Measurements from ENCODE around the gene AMN1. TPM values are rescaled to one million over a fixed set of nuclear protein-coding genes. Genes with fewer than 3 reads are reported as not detected.
"Not testable (repeated sequence)": the region's sequence is repeated elsewhere in the genome, so short reads cannot be mapped to it uniquely, and the experiment has no call there.

The AMN1 gene
- total and polyA plus RNA-seq, 2 experiments from 2014 or later = 11.7 to 18.1 TPM

GRCh38 chr12:31740628-31741027, 11.8 kb upstream of the AMN1 start:
- Histone ChIP-seq H3K27ac (no peak overlapping the region), H3K36me3 (no peaks in the 10 kb centered on the region), H3K4me3 (no peak overlapping the region), H3K9me3 (ENCODE audit: low read depth) (no peaks in the 10 kb centered on the region), H3K27me3 (no peaks in the 10 kb centered on the region), H3K4me1 (ENCODE audit: low read depth) (no peaks in the 10 kb centered on the region)
- no peak for DNase-seq (ENCODE audit: low read depth in 1 of 2, low spot score in 1 of 2)
- TF ChIP-seq, protein P1, sequence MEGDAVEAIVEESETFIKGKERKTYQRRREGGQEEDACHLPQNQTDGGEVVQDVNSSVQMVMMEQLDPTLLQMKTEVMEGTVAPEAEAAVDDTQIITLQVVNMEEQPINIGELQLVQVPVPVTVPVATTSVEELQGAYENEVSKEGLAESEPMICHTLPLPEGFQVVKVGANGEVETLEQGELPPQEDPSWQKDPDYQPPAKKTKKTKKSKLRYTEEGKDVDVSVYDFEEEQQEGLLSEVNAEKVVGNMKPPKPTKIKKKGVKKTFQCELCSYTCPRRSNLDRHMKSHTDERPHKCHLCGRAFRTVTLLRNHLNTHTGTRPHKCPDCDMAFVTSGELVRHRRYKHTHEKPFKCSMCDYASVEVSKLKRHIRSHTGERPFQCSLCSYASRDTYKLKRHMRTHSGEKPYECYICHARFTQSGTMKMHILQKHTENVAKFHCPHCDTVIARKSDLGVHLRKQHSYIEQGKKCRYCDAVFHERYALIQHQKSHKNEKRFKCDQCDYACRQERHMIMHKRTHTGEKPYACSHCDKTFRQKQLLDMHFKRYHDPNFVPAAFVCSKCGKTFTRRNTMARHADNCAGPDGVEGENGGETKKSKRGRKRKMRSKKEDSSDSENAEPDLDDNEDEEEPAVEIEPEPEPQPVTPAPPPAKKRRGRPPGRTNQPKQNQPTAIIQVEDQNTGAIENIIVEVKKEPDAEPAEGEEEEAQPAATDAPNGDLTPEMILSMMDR (IDR thresholded peaks at IDR 0.05; ENCODE audit: low read depth, low read length) = no peak

DNA sequence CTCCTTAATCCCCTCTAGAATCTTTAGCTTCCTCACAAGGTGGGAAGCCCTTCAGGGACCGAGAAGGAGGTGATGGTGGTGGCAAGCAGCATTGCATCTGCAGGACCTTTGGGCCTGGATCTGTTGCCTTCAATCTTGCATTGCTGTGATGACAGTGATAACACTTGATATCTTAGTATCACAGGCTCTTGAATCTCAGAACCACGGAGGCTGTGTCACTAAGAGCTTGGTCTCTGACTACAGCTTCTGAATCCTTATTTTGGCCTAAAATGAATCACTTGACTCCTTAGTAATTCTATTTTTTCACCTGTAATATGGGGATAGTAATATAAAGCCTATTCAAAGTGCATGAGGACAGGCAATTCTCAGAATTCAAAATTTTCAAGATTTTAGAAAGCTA, 8.9 kb upstream of the AMN1 start:
- DNase-seq (ENCODE audit: low read depth in 1 of 2, low spot score in 1 of 2) = no peak
- no peak overlapping the region for H3K4me3 ChIP-seq
- no peak overlapping the region for H3K27ac ChIP-seq
- H3K9me3 ChIP-seq (ENCODE audit: low read depth) = no peaks in the 10 kb centered on the region
- H3K36me3 ChIP-seq = no peaks in the 10 kb centered on the region
- H3K4me1 ChIP-seq (ENCODE audit: low read depth) = no peaks in the 10 kb centered on the region
- TF ChIP-seq, protein P1 (IDR thresholded peaks at IDR 0.05; ENCODE audit: low read depth, low read length) = no peak
- H3K27me3 ChIP-seq = no peaks in the 10 kb centered on the region

GRCh38 chr12:31737345-31737744, 8.5 kb upstream of the AMN1 start:
- Histone ChIP-seq H3K9me3 (ENCODE audit: low read depth) (no peaks in the 10 kb centered on the region), H3K27ac (no peak overlapping the region), H3K4me1 (ENCODE audit: low read depth) (no peaks in the 10 kb centered on the region), H3K27me3 (no peaks in the 10 kb centered on the region), H3K36me3 (no peaks in the 10 kb centered on the region), H3K4me3 (no peak overlapping the region)
- TF ChIP-seq, protein P1 (IDR thresholded peaks at IDR 0.05; ENCODE audit: low read depth, low read length) = no peak
- DNase-seq (ENCODE audit: low read depth in 1 of 2, low spot score in 1 of 2) = no peak

- Histone ChIP-seq H3K9me3 (ENCODE audit: low read depth) (no peaks in the 10 kb centered on the region), H3K27ac (no peak overlapping the region), H3K27me3 (no peaks in the 10 kb centered on the region), H3K4me1 (ENCODE audit: low read depth) (no peaks in the 10 kb centered on the region), H3K36me3 (no peaks in the 10 kb centered on the region), H3K4me3 (no peak overlapping the region)
- TF ChIP-seq, protein P1 (IDR thresholded peaks at IDR 0.05; ENCODE audit: low read depth, low read length) = no peak
- DNase-seq (ENCODE audit: low read depth in 1 of 2, low spot score in 1 of 2) = peak in 1 of 2 donors; percentile 82
These were observed 7.7 kb upstream of the AMN1 start for GRCh38 chr12:31736472-31736871.

DNA sequence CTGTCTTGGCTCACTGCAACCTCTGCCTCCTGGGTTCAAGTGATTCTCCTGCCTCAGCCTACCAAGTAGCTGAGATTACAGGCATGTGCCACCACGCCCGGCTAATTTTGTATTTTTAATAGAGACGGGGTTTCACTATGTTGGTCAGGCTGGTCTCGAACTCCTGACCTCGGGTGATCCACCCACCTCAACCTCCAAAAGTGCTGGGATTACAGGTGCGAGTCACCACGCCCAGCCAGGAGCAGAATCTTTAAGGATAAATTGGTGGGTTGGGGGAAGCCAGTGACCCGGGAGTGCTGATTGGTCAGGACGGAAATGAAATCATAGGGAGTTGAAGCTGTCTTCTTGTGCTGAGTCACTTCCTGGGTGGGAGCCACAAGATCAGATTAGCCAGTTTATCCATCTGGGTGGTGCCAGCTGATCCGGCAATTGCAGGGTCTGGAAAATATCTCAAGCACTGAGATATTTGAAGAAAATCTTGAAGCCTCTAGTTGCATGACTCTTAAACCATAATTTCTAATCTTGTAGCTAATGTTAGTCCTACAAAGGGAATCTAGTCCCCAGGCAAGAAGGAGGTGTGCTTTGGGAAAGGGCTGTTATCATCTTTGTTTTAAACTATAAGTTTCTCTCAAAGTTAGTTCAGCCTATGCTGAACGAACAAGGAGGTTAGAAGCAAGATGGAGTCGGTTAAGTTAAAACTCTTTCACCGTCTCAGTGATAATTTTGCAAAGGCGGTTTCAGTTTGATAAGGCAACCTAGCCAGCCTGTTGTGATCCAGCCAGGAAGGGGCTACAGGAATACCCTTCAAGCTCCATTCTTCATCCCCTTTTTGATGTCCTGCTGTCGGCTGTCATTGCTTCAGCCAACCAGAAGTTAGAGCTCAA, 5.0 kb upstream of the AMN1 start:
- H3K27ac ChIP-seq; H3K27me3 ChIP-seq; H3K4me3 ChIP-seq; H3K9me3 ChIP-seq (ENCODE audit: low read depth); H3K36me3 ChIP-seq; H3K4me1 ChIP-seq (ENCODE audit: low read depth): not testable (repeated sequence)
- peak in 1 of 2 donors; percentile 64 for DNase-seq (ENCODE audit: low read depth in 1 of 2, low spot score in 1 of 2)

GRCh38 chr12:31732926-31733548, 4.2 kb upstream of the AMN1 start:
- H3K36me3 ChIP-seq = no peaks in the 10 kb centered on the region
- peak in 1 of 2 donors; percentile 80 for DNase-seq (ENCODE audit: low read depth in 1 of 2, low spot score in 1 of 2)
- H3K4me3 ChIP-seq = no peak overlapping the region
- no peaks in the 10 kb centered on the region for H3K4me1 ChIP-seq (ENCODE audit: low read depth)
- no peaks in the 10 kb centered on the region for H3K27me3 ChIP-seq
- H3K27ac ChIP-seq = no peak overlapping the region
- H3K9me3 ChIP-seq (ENCODE audit: low read depth) = no peaks in the 10 kb centered on the region
- TF ChIP-seq, protein P1 (IDR thresholded peaks at IDR 0.05; ENCODE audit: low read depth, low read length) = no peak

GRCh38 chr12:31731203-31731602, 2.4 kb upstream of the AMN1 start:
- H3K27ac ChIP-seq; H3K27me3 ChIP-seq; H3K4me1 ChIP-seq (ENCODE audit: low read depth); H3K9me3 ChIP-seq (ENCODE audit: low read depth); H3K4me3 ChIP-seq; H3K36me3 ChIP-seq; DNase-seq (ENCODE audit: low read depth in 1 of 2, low spot score in 1 of 2): not testable (repeated sequence)
